K562 (cell line): ENCODE results near the gene POGZ. TPM values are rescaled to one million over a fixed set of nuclear protein-coding genes. Genes with fewer than 3 reads are reported as not detected.

Experiments used
- FOXA3 ChIP-seq, 2 experiments: fragments of 450-650 bp in 1 of 2; sonication (generic) in 1 of 2; formaldehyde crosslinking; IDR thresholded peaks in 1 of 2; conservative IDR thresholded peaks in 1 of 2; 2 replicates each; pipeline versions ENCODE4 v1.4.0 to v1.8.0; 2020 to 2022; ENCODE audit warnings: mild to moderate bottlenecking in 2 of 2, missing genetic modification reagents in 1 of 2
- FOXK1 ChIP-seq: sonication (generic); formaldehyde crosslinking; IDR thresholded peaks from 2 replicates; pipeline ENCODE4 v1.8.0; 2022; ENCODE audit warnings: missing genetic modification reagents, mild to moderate bottlenecking, borderline replicate concordance
- HIVEP1 ChIP-seq: fragments of 250-450 bp; sonication (Bioruptor Pico); IDR thresholded peaks from 2 replicates; pipeline ENCODE4 v1.4.0; 2020; ENCODE audit warnings: mild to moderate bottlenecking
- HMGN3 ChIP-seq: IDR thresholded peaks from 2 replicates; pipeline ENCODE4 v1.6.1; 2011; ENCODE audit warnings: borderline replicate concordance, low read depth, mild to moderate bottlenecking, mixed read lengths, low read length; ENCODE audit not compliant: insufficient read length; ENCODE audit errors: extremely low read depth
- MAFF ChIP-seq: IDR thresholded peaks from 2 replicates; pipeline ENCODE4 v1.6.1; 2012; ENCODE audit warnings: low read length, improper control_type of control experiment
- NR3C1 ChIP-seq: sonication (generic); formaldehyde crosslinking; IDR thresholded peaks from 2 replicates; pipeline ENCODE4 v1.8.1; 2022; ENCODE audit warnings: missing genetic modification reagents
- ZBTB7A ChIP-seq: IDR thresholded peaks from 2 replicates; pipeline ENCODE4 v1.6.1; 2011; ENCODE audit warnings: low read depth, mild to moderate bottlenecking, low read length, moderate library complexity, borderline replicate concordance; ENCODE audit not compliant: control insufficient read depth
- ZNF584 ChIP-seq: fragments of 200-800 bp; sonication (Bioruptor generic); IDR thresholded peaks from 2 replicates; pipeline ENCODE4 v1.6.1; 2016; ENCODE audit warnings: low read depth, mild to moderate bottlenecking, missing genetic modification characterization, missing compliant biosample characterization
- ZNF668 ChIP-seq: fragments of 250-450 bp; sonication (Bioruptor Pico); IDR thresholded peaks from 2 replicates; pipeline ENCODE4 v1.8.0; 2022; ENCODE audit warnings: mild to moderate bottlenecking, inconsistent platforms
- polyA plus RNA-seq, 8 experiments: library from polyadenylated mRNA; depleted of rRNA in 4 of 8; stranded (reverse) in 5 of 8; unstranded in 3 of 8; fragments of >200 nt; fragmentation: Nextera tagmentation in 2 of 8; fragmentation: Illumina TruSeq in 1 of 8; extraction: Ambion mirVana in 2 of 8; extraction: Trizol in 1 of 8; gene quantifications; 2 replicates each; pipeline versions ENCODE4 v1.2.1 to v1.2.3, GENCODE V29; 2011 to 2014; ENCODE audit warnings: inconsistent platforms in 1 of 8, missing spikeins in 1 of 8
- total RNA-seq, 7 experiments: library from RNA; depleted of rRNA in 6 of 7; stranded (reverse); fragments of >200 nt in 6 of 7; fragmentation: Illumina TruSeq in 2 of 7; extraction: Trizol in 2 of 7; gene quantifications; 2 replicates each; pipeline versions ENCODE4 v1.2.1 to v1.2.3, GENCODE V29; 2011 to 2021; ENCODE audit warnings: low replicate concordance in 1 of 7
- TF ChIP-seq, protein P1 (sequence below): fragments of 450-650 bp; IDR thresholded peaks from 2 replicates; pipeline ENCODE4 v1.6.1; 2014; ENCODE audit warnings: low read depth, mild to moderate bottlenecking, moderate library complexity, borderline replicate concordance
- TF ChIP-seq, protein P2 (sequence below), 2 experiments: fragments of 450-650 bp in 1 of 2; sonication (generic) in 1 of 2; formaldehyde crosslinking in 1 of 2; IDR thresholded peaks; 2 replicates each; pipeline versions ENCODE4 v1.7.1 to v1.9.0; 2016 to 2022; ENCODE audit warnings: inconsistent platforms in 1 of 2, mild to moderate bottlenecking in 1 of 2, missing genetic modification reagents in 1 of 2
- TF ChIP-seq, protein P3 (sequence below), 2 experiments: IDR thresholded peaks; 2 replicates each; pipeline ENCODE4 v1.6.1; 2011; ENCODE audit warnings: borderline replicate concordance in 1 of 2, control low read depth in 1 of 2, low read depth in 1 of 2, low read length in 1 of 2, mild to moderate bottlenecking in 1 of 2, mixed read lengths in 1 of 2, moderate library complexity in 1 of 2; ENCODE audit not compliant: insufficient read depth in 1 of 2, insufficient read length in 1 of 2, poor library complexity in 1 of 2, severe bottlenecking in 1 of 2; ENCODE audit errors: extremely low read depth in 1 of 2

The POGZ gene
- total and polyA plus RNA-seq, 9 of the 15 experiments (the other 6 are each of a cell fraction or from before 2014, with no cell fraction given) = 9.4 to 40.6 (median 21.6) TPM

DNA sequence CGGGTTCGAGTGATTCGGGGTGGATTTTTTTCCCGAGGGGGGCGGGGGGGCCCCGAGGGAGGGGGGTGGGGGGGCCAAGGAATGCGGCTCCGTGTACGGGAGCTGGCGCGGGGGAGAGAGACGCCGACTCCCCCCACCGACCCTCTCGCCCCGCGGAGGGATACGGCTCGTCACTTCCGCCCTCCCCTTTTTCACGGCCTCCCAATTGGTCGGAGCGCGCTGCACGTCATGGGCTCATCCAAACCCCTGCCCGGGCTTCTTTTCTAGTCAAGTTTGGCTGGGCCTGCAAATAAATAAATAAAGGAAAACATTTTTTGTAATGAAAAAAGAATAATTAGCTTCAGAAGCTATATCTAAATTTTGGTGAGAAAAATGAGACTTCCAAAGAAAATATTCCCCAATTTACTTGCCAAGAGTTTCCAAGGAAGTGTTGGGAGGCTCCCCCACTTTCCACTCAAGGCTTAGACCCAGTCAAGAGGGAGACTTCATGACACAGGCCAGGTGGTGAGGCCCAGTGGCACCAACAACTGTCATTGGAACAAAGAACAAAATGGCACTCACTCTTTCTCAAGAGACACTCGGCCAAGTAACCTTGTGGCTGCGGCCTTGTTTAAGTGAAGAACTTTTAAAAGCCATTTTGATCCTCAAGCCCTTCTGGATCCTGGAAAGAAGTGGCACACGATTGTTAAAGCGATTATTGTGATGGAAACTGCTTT lies at the start of gene POGZ (continued):
- TF ChIP-seq, protein P1, sequence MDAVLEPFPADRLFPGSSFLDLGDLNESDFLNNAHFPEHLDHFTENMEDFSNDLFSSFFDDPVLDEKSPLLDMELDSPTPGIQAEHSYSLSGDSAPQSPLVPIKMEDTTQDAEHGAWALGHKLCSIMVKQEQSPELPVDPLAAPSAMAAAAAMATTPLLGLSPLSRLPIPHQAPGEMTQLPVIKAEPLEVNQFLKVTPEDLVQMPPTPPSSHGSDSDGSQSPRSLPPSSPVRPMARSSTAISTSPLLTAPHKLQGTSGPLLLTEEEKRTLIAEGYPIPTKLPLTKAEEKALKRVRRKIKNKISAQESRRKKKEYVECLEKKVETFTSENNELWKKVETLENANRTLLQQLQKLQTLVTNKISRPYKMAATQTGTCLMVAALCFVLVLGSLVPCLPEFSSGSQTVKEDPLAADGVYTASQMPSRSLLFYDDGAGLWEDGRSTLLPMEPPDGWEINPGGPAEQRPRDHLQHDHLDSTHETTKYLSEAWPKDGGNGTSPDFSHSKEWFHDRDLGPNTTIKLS = 0 out of 2 replicates have a peak, but pooled peaks have one; percentile 30
- TF ChIP-seq FOXA3 (CRISPR knock-in tag; conservative IDR thresholded peaks at IDR 0.05 in 1 of 2, IDR thresholded peaks at IDR 0.05 in 1 of 2) = 0 out of 4 replicates have a peak, but pooled peaks of 1 of the 2 experiments have one; percentile 38
- no peak for TF ChIP-seq MAFF
- peak; percentile 74 for TF ChIP-seq HMGN3
- peak; percentile 90 for TF ChIP-seq ZBTB7A
- no peak for TF ChIP-seq NR3C1 (CRISPR knock-in tag)
- 0 out of 2 replicates have a peak, but pooled peaks have one; percentile 19 for TF ChIP-seq ZNF668 (CRISPR knock-in tag)
- TF ChIP-seq, protein P2, sequence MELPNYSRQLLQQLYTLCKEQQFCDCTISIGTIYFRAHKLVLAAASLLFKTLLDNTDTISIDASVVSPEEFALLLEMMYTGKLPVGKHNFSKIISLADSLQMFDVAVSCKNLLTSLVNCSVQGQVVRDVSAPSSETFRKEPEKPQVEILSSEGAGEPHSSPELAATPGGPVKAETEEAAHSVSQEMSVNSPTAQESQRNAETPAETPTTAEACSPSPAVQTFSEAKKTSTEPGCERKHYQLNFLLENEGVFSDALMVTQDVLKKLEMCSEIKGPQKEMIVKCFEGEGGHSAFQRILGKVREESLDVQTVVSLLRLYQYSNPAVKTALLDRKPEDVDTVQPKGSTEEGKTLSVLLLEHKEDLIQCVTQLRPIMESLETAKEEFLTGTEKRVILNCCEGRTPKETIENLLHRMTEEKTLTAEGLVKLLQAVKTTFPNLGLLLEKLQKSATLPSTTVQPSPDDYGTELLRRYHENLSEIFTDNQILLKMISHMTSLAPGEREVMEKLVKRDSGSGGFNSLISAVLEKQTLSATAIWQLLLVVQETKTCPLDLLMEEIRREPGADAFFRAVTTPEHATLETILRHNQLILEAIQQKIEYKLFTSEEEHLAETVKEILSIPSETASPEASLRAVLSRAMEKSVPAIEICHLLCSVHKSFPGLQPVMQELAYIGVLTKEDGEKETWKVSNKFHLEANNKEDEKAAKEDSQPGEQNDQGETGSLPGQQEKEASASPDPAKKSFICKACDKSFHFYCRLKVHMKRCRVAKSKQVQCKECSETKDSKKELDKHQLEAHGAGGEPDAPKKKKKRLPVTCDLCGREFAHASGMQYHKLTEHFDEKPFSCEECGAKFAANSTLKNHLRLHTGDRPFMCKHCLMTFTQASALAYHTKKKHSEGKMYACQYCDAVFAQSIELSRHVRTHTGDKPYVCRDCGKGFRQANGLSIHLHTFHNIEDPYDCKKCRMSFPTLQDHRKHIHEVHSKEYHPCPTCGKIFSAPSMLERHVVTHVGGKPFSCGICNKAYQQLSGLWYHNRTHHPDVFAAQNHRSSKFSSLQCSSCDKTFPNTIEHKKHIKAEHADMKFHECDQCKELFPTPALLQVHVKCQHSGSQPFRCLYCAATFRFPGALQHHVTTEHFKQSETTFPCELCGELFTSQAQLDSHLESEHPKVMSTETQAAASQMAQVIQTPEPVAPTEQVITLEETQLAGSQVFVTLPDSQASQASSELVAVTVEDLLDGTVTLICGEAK (IDR thresholded peaks at IDR 0.05) = peak; percentile 74
- TF ChIP-seq, protein P2 (CRISPR knock-in tag; IDR thresholded peaks at IDR 0.05) = no peak
- TF ChIP-seq FOXK1 (CRISPR knock-in tag) = no peak
- no peak; the same call in 1 of the 2 replicates for TF ChIP-seq ZNF584 (CRISPR knock-in tag)
- TF ChIP-seq, protein P3, sequence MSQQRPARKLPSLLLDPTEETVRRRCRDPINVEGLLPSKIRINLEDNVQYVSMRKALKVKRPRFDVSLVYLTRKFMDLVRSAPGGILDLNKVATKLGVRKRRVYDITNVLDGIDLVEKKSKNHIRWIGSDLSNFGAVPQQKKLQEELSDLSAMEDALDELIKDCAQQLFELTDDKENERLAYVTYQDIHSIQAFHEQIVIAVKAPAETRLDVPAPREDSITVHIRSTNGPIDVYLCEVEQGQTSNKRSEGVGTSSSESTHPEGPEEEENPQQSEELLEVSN (IDR thresholded peaks at IDR 0.05; ENCODE audit: borderline replicate concordance in 1 of 2, extremely low read depth in 1 of 2, insufficient read depth in 1 of 2, insufficient read length in 1 of 2, low read depth in 1 of 2, low read length in 1 of 2, poor library complexity in 1 of 2, severe bottlenecking in 1 of 2) = peak; percentile 40 to 46
- TF ChIP-seq HIVEP1 (CRISPR knock-in tag) = 0 out of 2 replicates have a peak, but pooled peaks have one; percentile 31
